Lung (tissue), 12 donors: ENCODE measurements around the gene MAML3. TPM values are rescaled to one million over a fixed set of nuclear protein-coding genes. Genes with fewer than 3 reads are reported as not detected.

ENCODE experiments used
- ATAC-seq: fragments of 200-7000 bp; cut with Tn5 transposase; one replicate; pipeline ENCODE4 v1.9.1; 2020; ENCODE audit warnings: moderate number of reproducible peaks; ENCODE audit not compliant: insufficient read depth, low FRiP score
- DNase-seq, 3 donors: peaks; one replicate each; pipeline ENCODE4 v3.0.0-alpha.2; 2013 to 2017
- H3K27ac ChIP-seq, 2 donors: one replicate each; pipeline ENCODE4 v1.5.1; 2013; ENCODE audit warnings: mild to moderate bottlenecking in 2 of 2, moderate library complexity in 2 of 2, control low read depth in 1 of 2, inconsistent platforms in 1 of 2, low read depth in 1 of 2, low read length in 1 of 2
- H3K27me3 ChIP-seq, 3 donors: one replicate each; pipeline ENCODE4 v1.5.1; 2013; ENCODE audit warnings: low read length in 2 of 3; ENCODE audit not compliant: control insufficient read depth in 3 of 3, insufficient read depth in 3 of 3
- H3K36me3 ChIP-seq, 4 donors: one replicate each; pipeline ENCODE4 v1.5.1; 2013; ENCODE audit warnings: low read length in 4 of 4, mild to moderate bottlenecking in 1 of 4, moderate library complexity in 1 of 4; ENCODE audit not compliant: control insufficient read depth in 4 of 4, insufficient read depth in 4 of 4
- H3K4me1 ChIP-seq, 5 donors: one replicate each; pipeline ENCODE4 v1.5.1; 2013; ENCODE audit warnings: low read length in 5 of 5, mild to moderate bottlenecking in 2 of 5, moderate library complexity in 1 of 5; ENCODE audit not compliant: control insufficient read depth in 5 of 5, insufficient read depth in 5 of 5
- H3K4me3 ChIP-seq: one replicate; pipeline ENCODE4 v1.5.1; 2013; ENCODE audit warnings: mild to moderate bottlenecking, control low read depth, moderate library complexity
- H3K9ac ChIP-seq, 2 donors: one replicate each; pipeline ENCODE4 v1.5.1; 2013; ENCODE audit warnings: low read length in 2 of 2, control low read depth in 1 of 2; ENCODE audit not compliant: insufficient read depth in 1 of 2
- H3K9me3 ChIP-seq, 4 donors: one replicate each; pipeline ENCODE4 v1.5.1; 2013; ENCODE audit warnings: low read length in 3 of 4, mild to moderate bottlenecking in 1 of 4, moderate library complexity in 1 of 4; ENCODE audit not compliant: control insufficient read depth in 4 of 4, insufficient read depth in 3 of 4
- CTCF ChIP-seq: IDR thresholded peaks from 2 replicates; pipeline ENCODE4 v1.5.1; 2012; ENCODE audit warnings: mild to moderate bottlenecking; ENCODE audit errors: control extremely low read depth, extremely low read depth
- WGBS, 2 donors: extraction: QIAGEN DNeasy Blood & Tissue Kit; methylation state at CpG; one replicate each; pipeline ENCODE4 v1.1.7; 2013; 5-methylcytosine and 5-hydroxymethylcytosine counted together
- polyA plus RNA-seq, 2 donors: library from polyadenylated mRNA; stranded (reverse); fragments of 200-250 nt; gene quantifications; one replicate each; pipeline ENCODE4 v1.2.1, GENCODE V29; 2013
- total RNA-seq, 2 donors: library from RNA; depleted of rRNA in 1 of 2; stranded (reverse); fragments of >200 nt in 1 of 2; gene quantifications; one replicate each; pipeline ENCODE4 v1.2.1, GENCODE V29; 2014 to 2021
- donor health status: control.
- donor health status: control.
- donor health status: Bipolar disorder and iron deficiency.
- donor health status: healthy.
- donor health status: DM: yes; HTN: yes; CAD: no.

The MAML3 gene
- total and polyA plus RNA-seq, 4 donors: 3.0 to 16.4 (median 8.5) TPM

- Histone ChIP-seq H3K9me3 (peaks cover 0 to 1% (median 0%) of the 10 kb centered on the region in 4 donors), H3K4me3 (no peak overlapping the region), H3K9ac (peak overlapping the region in 1 of 2 donors; percentile 48), H3K4me1 (peaks cover 21 to 60% (median 29%) of the 10 kb centered on the region in 5 donors), H3K27ac (peak overlapping the region; percentile 14 to 84), H3K36me3 (no peaks in the 10 kb centered on the region), H3K27me3 (no peaks in the 10 kb centered on the region)
- 40 to 45% methylated on average over 7 of the region's 7 CpGs for WGBS, 2 donors
- ATAC-seq (no peak), DNase-seq (peak in 2 of 3 donors; percentile 53 to 59)
- no peak for TF ChIP-seq CTCF
These were observed 55.4 kb downstream of the MAML3 start for GRCh38 chr4:140098455-140099160.

DNA sequence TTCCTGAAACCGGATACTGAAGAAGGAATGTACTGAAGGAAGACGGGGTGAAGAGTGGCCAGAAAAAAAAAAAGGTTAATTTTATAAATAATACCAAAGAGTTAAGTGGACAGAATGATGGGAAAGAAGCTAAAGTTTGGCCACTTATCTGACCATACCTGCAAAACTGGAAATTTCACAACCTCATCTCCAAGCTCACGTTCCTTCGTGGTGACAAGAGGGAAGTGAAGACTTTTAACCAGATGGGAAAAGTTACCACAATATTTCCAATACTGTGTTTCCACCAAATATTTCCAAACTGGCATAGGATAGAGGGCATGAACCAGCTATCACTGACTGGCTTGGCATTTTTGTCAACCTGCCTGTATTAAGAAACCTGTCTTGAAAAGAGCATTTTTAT is 56.4 kb downstream of the MAML3 start:
- ATAC-seq: no peak
- Histone ChIP-seq H3K9me3 (peaks cover 0 to 1% (median 0%) of the 10 kb centered on the region in 4 donors), H3K27ac (peak overlapping the region in 1 of 2 donors; percentile 54), H3K36me3 (no peaks in the 10 kb centered on the region), H3K4me1 (peaks cover 21 to 69% (median 34%) of the 10 kb centered on the region in 5 donors), H3K4me3 (no peak overlapping the region), H3K9ac (no peak overlapping the region), H3K27me3 (no peaks in the 10 kb centered on the region)
- WGBS, 2 donors: 41 to 43% methylated on average over 4 of the region's 4 CpGs
- peak in 1 of 3 donors; percentile 24 for DNase-seq
- TF ChIP-seq CTCF: no peak

DNA sequence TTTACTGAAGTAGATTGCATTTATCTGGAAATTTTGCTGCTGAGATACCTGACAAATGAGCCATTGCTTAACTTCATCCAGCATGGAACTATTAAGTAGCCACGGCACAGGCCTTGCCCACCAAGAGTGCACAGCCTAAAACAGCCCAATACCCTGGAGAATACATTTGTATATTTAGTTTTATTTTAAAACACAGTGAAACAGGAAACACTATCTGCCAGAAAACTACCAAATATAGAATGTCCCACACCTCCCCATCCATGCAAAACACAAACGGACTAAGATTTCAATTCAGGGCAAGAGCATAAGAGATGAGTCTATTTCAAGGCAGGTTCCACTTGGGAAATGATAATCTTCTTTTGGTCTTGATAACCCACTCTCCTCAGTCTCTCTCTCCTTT is 57.1 kb downstream of the MAML3 start:
- peaks cover 0 to 1% (median 0%) of the 10 kb centered on the region in 4 donors for H3K9me3 ChIP-seq
- no peak overlapping the region for H3K4me3 ChIP-seq
- H3K27ac ChIP-seq: peak overlapping the region; percentile 76 to 93
- H3K27me3 ChIP-seq: no peaks in the 10 kb centered on the region
- DNase-seq (peak in 1 of 3 donors; percentile 70), ATAC-seq (no peak)
- peaks cover 21 to 75% (median 38%) of the 10 kb centered on the region in 5 donors for H3K4me1 ChIP-seq
- no peak overlapping the region for H3K9ac ChIP-seq
- TF ChIP-seq CTCF: no peak
- 17 to 30% methylated on average over 2 of the region's 2 CpGs for whole genome bisulfite sequencing, 2 donors
- H3K36me3 ChIP-seq: no peaks in the 10 kb centered on the region
